ENCODE data around the gene IQGAP1.

GRCh38 chr15:90396321-90396720 is 8.3 kb downstream of the IQGAP1 start:
- TF ChIP-seq BHLHE40 (IDR thresholded peaks at IDR 0.05; ENCODE audit: borderline replicate concordance) (no peak), FOXM1 (IDR thresholded peaks at IDR 0.05; ENCODE audit: borderline replicate concordance) (no peak), ARNT (IDR thresholded peaks at IDR 0.05) (no peak), NFRKB (IDR thresholded peaks at IDR 0.05) (no peak)

All from HEK293T (cell line).